GM19025 (cell line): ENCODE data around the gene GUCY1A1.
A peak's percentile ranks its signal among the peaks of the same experiment; 100 is the strongest.

Experiments
- ATAC-seq: cut with Tn5 transposase; IDR thresholded peaks from one replicate; pipeline ENCODE4 v1.9.1; 2021; ENCODE audit warnings: mild to moderate bottlenecking, low read depth, moderate library complexity; ENCODE audit not compliant: unreplicated experiment

The GUCY1A1 gene

GRCh38 chr4:155690044-155690837, 23.6 kb downstream of the GUCY1A1 start:
- ATAC-seq: no peak

DNA sequence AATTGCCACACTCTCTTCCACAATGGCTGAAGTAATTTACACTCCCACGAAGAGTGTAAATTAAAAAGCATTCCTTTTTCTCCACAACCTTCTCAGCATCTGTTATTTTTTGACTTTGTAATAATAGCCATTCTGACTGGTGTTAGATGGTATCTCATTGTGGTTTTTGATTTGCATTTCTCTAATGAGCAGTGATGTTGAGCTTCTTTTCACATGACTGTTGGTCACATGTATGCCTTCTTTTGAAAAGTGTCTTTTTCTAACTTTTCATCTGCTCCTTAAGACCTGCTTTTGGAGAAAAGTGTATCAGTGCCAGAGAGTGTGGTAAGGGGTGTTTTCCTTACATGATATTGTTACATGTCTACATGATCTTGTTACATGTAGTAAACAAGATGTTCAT, 25.7 kb downstream of the GUCY1A1 start:
- ATAC-seq: no peak

DNA sequence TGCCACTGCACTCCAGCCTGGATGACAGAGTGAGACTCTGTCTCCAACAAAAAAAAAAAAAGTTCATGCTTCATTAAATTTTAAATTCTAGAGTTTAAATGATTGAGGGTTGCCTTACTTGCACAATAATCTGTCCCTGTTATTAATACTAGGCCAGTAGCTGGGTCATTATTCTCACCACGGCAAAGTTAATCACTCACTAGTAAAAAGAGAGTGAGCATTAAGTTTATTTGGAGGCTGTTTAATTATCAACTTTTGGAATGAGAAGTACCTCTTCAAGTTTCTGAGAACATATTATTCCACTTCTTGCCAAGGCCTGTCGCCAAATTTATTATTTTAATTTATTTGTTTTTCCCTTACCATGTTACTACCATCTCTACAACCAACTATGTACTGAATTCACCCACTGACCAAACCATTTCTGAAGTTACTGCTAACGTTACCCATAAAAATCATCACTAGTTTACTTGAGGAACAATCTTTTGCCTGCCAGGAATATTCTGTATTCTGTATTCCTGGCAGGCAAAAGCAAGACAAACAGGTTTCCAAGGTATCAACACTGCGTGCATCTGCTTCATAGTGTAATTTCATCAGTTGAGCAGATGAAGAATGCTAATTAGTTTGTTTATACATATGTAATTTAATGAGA, 26.5 kb downstream of the GUCY1A1 start:
- no peak for ATAC-seq

GRCh38 chr4:155694100-155694785, 27.6 kb downstream of the GUCY1A1 start:
- no peak for ATAC-seq

- ATAC-seq: no peak
Observed at GRCh38 chr4:155696226-155696625, 29.6 kb downstream of the GUCY1A1 start.

- no peak for ATAC-seq
Observed at GRCh38 chr4:155696726-155697125, 30.1 kb downstream of the GUCY1A1 start.

GRCh38 chr4:155701827-155702226, 35.2 kb downstream of the GUCY1A1 start:
- ATAC-seq: no peak

GRCh38 chr4:155703486-155704247, 37.0 kb downstream of the GUCY1A1 start:
- ATAC-seq: peak; percentile 86

DNA sequence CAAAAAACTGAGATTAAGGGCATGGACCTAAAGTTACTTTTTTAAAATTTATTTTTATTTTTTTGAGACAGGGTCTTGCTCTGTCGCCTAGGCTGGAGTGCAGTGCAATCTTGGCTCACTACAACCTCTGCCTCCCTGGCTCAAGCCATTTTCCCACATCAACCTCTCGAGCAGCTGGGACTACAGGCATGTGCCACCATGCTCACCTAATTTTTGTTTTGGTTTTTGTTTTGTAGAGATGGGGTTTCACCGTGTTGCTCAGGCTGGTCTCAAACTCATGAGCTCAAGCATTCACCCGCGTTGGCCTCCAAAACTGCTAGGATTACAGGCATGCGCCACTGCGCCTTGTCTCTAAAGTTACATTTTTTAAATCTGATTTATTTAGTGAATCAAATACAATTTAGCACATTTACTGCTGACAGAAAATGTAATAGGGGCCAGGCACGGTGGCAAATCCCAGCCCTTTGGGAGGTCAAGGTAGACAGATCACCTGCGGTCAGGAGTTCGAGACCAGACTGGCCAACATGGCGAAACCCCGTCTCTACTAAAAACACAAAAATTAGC, 38.3 kb downstream of the GUCY1A1 start:
- ATAC-seq: no peak

DNA sequence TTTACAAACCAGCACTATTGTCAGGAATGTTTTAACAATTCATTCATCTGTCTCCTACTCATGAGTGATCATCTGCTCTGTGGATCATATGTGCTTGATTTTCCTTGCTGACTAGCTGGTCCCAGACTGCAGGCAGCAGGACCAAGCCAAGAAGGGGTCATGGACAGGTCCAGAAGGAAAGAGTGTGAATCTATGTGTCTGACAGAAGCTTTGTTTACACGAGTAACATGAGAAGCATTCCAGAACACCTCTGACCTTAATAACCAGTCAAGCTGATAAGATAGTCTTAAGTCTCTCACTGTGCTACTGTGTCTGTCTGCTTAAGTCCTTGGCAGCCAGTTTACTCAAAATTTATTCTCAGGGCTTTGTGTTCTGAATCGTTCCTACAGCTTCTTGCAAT, 39.0 kb downstream of the GUCY1A1 start:
- no peak for ATAC-seq

DNA sequence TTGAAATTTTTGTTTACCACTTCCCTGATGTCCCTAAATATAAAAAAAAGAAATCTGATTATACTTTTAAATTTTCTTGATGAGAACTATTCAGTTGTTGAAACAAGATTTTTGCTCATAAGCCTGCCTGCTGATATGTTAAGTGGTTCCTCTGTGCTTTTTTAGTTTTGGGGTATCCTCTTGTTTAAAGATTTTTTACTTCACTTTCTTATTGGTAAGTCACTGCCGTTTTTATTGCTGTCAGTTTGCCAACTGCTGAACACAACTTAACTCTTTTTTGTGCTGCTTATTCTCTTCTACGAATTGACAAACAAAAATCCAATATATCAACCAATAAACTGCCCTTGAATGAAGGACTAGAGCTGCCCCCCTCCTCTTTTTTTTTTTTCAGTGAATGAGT, 39.5 kb downstream of the GUCY1A1 start:
- no peak for ATAC-seq

GRCh38 chr4:155707251-155707650, 40.6 kb downstream of the GUCY1A1 start:
- no peak for ATAC-seq

- no peak for ATAC-seq
Observed at GRCh38 chr4:155708782-155709181, 42.1 kb downstream of the GUCY1A1 start.

DNA sequence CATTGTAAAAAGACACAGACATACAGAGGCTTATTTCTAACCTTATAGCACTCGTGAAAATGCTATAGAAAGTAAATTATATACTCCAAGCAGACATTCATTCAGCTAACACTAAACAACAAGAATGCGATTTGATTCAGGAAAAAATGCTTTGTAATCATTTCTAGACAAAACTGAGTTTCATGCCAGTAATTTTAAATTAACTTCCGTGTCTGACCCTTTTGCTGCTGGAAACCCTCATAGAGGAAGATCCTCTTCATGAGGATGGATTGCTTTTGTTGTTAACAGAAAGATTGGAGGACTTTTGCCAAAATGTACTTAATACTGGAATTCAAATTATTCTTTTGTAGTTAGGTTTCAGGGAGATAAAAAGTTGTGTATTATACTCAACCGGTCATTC, 43.3 kb downstream of the GUCY1A1 start:
- no peak for ATAC-seq

DNA sequence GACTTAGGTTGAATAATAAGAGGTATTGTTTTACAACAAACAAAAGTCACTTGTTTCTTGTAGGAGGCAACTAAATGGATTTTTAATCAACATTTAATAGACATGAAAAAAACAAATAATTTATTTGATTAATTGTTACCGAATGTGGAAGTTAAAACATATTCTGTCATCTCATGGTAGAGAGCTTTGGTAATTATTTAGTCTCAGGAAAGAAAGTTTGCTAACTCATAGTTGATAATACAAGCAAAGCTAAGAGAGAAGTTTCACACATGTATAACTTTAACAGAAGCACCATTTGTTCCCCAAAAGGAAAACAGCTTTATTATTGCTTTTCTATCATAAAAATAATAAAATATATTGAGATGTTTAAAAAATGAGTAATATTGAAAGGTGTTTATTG, 44.9 kb downstream of the GUCY1A1 start:
- no peak for ATAC-seq

GRCh38 chr4:155712846-155713245, 46.2 kb downstream of the GUCY1A1 start:
- no peak for ATAC-seq

DNA sequence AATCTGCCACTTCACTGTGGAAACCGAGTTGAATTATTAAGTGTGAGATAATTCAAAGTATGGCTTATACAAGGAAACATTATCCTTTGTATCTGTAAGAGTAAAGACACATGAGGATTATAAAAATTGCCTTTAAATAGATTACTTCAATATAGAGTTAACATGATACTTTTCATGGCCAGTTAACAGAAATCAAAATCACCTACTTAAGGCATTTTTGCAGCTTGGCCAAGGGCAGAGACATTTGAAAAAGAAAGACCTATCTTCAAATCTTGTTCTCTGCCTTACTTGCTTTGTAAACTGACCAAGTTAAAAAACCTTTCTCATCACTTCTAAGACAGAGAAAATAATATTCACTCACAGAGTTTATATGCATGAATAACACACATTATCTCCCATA, 47.3 kb downstream of the GUCY1A1 start:
- ATAC-seq: no peak

DNA sequence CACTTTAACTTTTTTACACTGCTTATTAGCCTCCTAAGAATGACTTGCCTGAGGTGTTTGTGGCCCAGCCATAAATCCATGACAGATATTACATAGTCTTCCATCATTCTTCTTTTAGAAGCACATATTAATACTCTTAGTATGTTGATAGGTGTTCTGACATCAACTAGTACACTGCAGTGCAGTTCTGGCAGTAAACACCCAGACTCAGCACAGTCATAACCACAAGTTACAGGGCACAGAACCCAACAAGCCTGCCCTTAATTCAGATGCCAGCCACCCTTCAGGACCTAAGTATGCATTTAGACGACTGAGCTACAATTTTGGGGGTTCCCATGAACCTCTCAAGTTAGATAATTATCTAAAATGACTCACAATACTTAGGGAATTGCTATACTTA, 55.7 kb downstream of the GUCY1A1 start:
- no peak for ATAC-seq

GRCh38 chr4:155722816-155723499, 56.3 kb downstream of the GUCY1A1 start:
- ATAC-seq: no peak

DNA sequence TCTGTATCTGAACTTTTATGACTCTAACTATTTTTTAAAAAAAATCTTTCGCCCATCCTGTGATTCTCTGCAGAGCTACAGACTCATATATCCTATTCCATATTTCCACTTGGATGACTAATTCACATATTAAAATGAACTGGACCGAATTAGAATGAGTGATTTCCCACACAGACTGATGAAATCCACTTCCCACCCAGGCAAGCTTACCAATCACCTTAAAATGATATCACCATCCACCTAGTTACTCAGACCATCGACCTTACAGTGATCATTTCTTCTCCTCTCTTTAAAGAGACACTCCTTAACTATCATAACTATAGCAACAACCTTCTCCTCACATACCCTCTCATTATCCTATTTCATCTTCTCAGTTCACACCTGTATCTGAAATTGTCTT, 58.1 kb downstream of the GUCY1A1 start:
- ATAC-seq: no peak
